ENCODE data around the gene TMEM150A.

GRCh38 chr2:85593023-85593422 lies 9.5 kb downstream of the TMEM150A start:
- TF ChIP-seq CTCF (IDR thresholded peaks at IDR 0.05) (no peak), POLR2A (IDR thresholded peaks at IDR 0.05) (no peak)
